ENCODE results near the gene SMIM41.
"Not testable (repeated sequence)": the region's sequence is repeated elsewhere in the genome, so short reads cannot be mapped to it uniquely, and the experiment has no call there.

Gene SMIM41

GRCh38 chr12:52085682-52086180 lies 6.2 kb downstream of the SMIM41 start:
- no peak for DNase-seq (ENCODE audit: low read depth, low spot score)

- no peak for DNase-seq (ENCODE audit: low read depth, low spot score)
These were observed 6.9 kb downstream of the SMIM41 start for GRCh38 chr12:52086366-52086765.

- no peak for DNase-seq (ENCODE audit: low read depth, low spot score)
These were observed 7.7 kb downstream of the SMIM41 start for GRCh38 chr12:52086944-52087835.

- DNase-seq (ENCODE audit: low read depth, low spot score): no peak
These were observed 8.7 kb downstream of the SMIM41 start for GRCh38 chr12:52087961-52088820.

- no peak for DNase-seq (ENCODE audit: low read depth, low spot score)
These were observed 10.0 kb downstream of the SMIM41 start for GRCh38 chr12:52089491-52089890.

GRCh38 chr12:52090291-52090690 lies 10.8 kb downstream of the SMIM41 start:
- no peak for DNase-seq (ENCODE audit: low read depth, low spot score)

- no peak for DNase-seq (ENCODE audit: low read depth, low spot score)
These were observed 11.6 kb downstream of the SMIM41 start for GRCh38 chr12:52091061-52091460.

- DNase-seq (ENCODE audit: low read depth, low spot score): no peak
These were observed 12.4 kb downstream of the SMIM41 start for GRCh38 chr12:52091869-52092268.

- DNase-seq (ENCODE audit: low read depth, low spot score): no peak
These were observed 13.8 kb downstream of the SMIM41 start for GRCh38 chr12:52093346-52093745.

GRCh38 chr12:52096332-52097044 lies 17.0 kb downstream of the SMIM41 start:
- no peak for DNase-seq (ENCODE audit: low read depth, low spot score)

GRCh38 chr12:52097045-52097666 lies 17.7 kb downstream of the SMIM41 start:
- DNase-seq (ENCODE audit: low read depth, low spot score): no peak

GRCh38 chr12:52104431-52105089 lies 25.1 kb downstream of the SMIM41 start:
- DNase-seq (ENCODE audit: low read depth, low spot score): not testable (repeated sequence)

GRCh38 chr12:52116222-52117125 lies 37.0 kb downstream of the SMIM41 start:
- DNase-seq (ENCODE audit: low read depth, low spot score): not testable (repeated sequence)

- not testable (repeated sequence) for DNase-seq (ENCODE audit: low read depth, low spot score)
These were observed 38.4 kb downstream of the SMIM41 start for GRCh38 chr12:52117806-52118475.

GRCh38 chr12:52119398-52120254 lies 40.1 kb downstream of the SMIM41 start:
- no peak for DNase-seq (ENCODE audit: low read depth, low spot score)

- no peak for DNase-seq (ENCODE audit: low read depth, low spot score)
These were observed 41.7 kb downstream of the SMIM41 start for GRCh38 chr12:52120951-52121823.
